HG03066 (cell line): ENCODE measurements around the gene ACTN4.

Source experiments
- ATAC-seq: cut with Tn5 transposase; IDR thresholded peaks from one replicate; pipeline ENCODE4 v1.9.1; 2021; ENCODE audit warnings: low read depth; ENCODE audit not compliant: unreplicated experiment

Gene ACTN4

GRCh38 chr19:38660724-38661123 lies 13.3 kb downstream of the ACTN4 start:
- ATAC-seq: no peak

- no peak for ATAC-seq
Measured at GRCh38 chr19:38661136-38661535, 13.7 kb downstream of the ACTN4 start.

- ATAC-seq: no peak
Measured at GRCh38 chr19:38661996-38662395, 14.5 kb downstream of the ACTN4 start.

- ATAC-seq: no peak
Measured at GRCh38 chr19:38662537-38663155, 15.2 kb downstream of the ACTN4 start.

GRCh38 chr19:38663156-38663651 lies 15.8 kb downstream of the ACTN4 start:
- ATAC-seq: no peak

GRCh38 chr19:38663957-38664502 lies 16.6 kb downstream of the ACTN4 start:
- no peak for ATAC-seq

- ATAC-seq: no peak
Measured at GRCh38 chr19:38664503-38665211, 17.2 kb downstream of the ACTN4 start.

GRCh38 chr19:38665219-38665931 lies 17.9 kb downstream of the ACTN4 start:
- no peak for ATAC-seq

- ATAC-seq: no peak
Measured at GRCh38 chr19:38665950-38666662, 18.7 kb downstream of the ACTN4 start.

GRCh38 chr19:38666663-38667511 lies 19.4 kb downstream of the ACTN4 start:
- no peak for ATAC-seq

GRCh38 chr19:38667661-38668171 lies 20.3 kb downstream of the ACTN4 start:
- no peak for ATAC-seq

GRCh38 chr19:38669552-38669951 lies 22.1 kb downstream of the ACTN4 start:
- no peak for ATAC-seq

- no peak for ATAC-seq
Measured at GRCh38 chr19:38670921-38671398, 23.5 kb downstream of the ACTN4 start.

GRCh38 chr19:38671654-38672053 lies 24.2 kb downstream of the ACTN4 start:
- no peak for ATAC-seq

- ATAC-seq: no peak
Measured at GRCh38 chr19:38673030-38673429, 25.6 kb downstream of the ACTN4 start.

- ATAC-seq: no peak
Measured at GRCh38 chr19:38674388-38675171, 27.1 kb downstream of the ACTN4 start.

GRCh38 chr19:38675611-38676010 lies 28.2 kb downstream of the ACTN4 start:
- no peak for ATAC-seq

GRCh38 chr19:38676023-38676877 lies 28.8 kb downstream of the ACTN4 start:
- no peak for ATAC-seq
